SK-N-DZ (cell line): ENCODE data around the gene RAI1.

ENCODE experiments used
- DNase-seq: peaks from one replicate; pipeline ENCODE4 v3.0.0-alpha.2; 2015; ENCODE audit warnings: low spot score

The RAI1 gene

DNA sequence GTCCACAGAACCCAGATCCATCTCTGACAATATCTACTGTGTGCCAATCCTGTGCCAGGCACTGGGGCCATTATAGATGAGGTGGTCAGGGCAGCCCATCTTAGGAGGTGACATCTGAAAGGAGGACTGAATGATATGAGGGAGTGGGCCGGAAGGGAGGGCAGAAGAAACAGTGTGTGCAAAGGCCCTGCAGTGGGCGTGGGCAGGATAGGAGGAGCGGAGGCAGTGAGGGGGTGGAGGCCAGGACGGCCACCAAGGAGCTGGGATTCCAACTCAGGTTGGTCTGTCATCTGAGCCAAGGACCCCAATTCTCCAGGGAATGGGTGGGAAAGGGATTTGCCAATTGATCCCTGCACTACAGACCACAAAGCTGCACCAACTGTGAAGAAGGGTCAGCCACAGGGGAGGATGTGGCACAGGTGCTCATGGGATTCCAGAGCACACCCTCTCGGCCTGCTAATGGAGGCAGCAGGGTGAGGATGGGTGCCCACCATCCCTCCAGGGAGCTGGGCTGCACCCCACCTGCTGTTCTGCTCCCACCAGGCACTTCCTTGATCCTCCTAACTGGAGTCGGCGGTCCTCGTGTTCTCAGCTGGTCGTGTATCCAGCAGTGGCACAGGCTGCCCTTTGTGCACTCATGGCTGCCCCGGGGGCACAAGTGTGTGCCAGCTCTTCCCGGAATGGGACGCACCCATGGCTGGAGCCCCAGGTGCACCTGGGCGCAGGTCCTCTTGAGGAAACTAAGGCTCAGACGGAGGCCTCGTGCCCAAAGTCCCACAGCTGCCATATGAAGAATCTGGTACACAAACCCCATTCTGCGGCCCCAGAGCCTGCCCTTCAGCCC is 145.9 kb downstream of the RAI1 start:
- no peak for DNase-seq

DNA sequence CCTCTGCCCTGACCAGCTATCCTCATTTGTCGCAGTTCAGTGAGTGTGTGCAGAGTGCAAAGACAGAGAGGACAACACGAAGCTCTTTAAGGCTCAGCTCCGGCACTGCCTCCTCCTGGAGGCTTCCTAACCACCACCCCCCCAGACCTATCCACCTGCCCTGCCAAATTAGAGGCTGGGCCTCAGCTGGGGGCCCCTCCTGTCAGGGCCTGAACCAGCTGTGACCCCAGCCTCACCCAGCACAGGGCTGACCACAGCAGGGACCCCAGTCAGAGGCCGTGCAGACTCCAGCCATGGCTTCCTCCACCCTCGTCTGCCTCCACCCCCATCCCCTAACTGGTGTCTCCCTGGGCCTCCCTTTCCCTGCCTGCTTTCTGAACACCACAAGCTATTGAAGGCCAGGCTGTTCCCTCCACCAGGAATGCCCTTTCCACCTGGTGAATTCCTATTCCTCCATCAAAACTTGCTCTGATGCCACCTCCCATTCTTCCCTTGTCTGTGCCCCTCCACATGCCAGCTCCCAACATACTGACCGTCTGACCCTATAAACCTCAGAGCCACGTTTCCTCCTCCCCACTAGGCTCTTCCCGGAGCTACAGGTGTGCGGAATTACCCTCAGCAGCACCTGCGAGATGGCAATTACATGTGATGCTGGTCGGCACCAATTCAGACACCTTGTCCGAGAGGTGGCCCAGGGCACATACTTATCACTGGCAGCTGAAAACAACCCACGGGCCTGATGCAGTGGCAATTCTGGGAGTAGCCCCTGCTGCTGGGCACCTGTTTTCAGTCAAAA is 146.8 kb downstream of the RAI1 start:
- DNase-seq: no peak

DNA sequence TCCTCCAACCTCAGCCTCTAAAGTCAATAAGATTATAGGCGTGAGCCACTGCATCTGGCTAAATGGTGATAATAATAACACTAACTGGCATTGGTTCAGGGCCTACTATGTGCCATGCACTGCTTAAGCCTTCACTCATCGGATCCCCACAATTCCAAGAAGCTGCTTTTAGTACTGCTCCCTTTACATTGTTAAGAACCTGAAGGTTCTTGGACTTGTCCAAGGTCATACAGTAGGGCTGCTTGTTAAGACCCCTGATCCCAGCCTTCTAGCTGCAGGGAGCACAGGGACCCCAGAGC is 149.0 kb downstream of the RAI1 start:
- no peak for DNase-seq

DNA sequence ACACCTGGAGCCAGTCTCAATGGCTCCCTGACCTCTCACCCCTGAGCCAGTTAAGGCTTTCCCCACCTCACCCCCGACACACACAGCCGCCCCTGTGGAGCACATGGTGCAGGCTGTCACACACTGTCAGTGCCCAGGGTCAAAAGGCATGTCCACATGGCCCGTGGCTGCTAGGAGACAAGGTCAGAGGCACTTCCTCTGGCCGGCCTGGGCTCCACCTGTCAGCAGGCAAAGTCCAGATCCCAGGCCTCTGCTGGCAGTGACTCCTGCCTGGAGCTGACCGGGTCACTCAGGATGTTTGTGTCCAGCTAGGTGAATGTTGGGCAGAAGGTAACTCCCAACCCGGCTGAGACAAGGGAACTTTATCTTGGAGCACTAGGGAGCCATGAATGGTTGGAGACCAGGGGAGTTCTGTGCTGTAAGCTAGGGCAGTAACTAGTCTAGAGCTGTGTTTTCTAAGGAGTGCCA is 149.5 kb downstream of the RAI1 start:
- DNase-seq: no peak

DNA sequence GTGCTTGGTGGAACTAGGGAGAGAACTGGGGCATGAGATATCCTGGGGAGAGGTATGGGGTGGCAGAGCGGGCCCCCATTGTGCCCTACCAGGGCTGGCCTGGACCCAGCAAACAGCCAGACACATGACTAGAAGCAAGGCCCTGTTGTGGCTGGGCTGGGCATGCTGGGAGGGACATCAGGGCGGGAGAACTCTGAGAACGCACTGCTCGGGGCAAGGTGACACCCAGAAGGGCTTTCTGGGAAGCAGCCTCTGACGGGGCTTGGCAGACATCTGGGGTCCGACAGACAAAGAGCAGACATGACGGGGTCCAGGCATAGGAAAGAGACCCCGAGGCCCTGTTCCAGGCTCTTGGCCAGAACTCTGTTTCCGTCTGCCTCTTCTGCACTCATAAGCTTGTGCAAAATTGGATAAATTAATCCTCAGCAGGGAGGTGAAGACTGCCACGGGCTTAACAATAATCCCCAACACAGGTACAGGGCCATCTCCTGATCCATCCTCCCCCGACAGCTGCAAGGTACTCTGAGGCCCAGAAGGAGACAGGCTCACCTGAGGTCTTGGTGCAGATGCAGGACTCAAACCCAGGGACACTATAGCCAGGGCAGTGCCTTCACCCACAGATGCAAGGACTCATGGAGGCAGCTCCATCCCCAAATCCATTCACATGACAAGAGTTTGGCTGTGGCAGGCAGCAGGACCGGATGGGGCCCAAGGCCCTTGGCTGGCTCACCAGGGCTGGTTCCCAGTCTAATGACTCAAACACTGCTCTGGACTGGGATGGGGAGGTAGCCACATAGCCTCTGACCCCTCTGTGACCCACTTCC is 150.2 kb downstream of the RAI1 start:
- no peak for DNase-seq

DNA sequence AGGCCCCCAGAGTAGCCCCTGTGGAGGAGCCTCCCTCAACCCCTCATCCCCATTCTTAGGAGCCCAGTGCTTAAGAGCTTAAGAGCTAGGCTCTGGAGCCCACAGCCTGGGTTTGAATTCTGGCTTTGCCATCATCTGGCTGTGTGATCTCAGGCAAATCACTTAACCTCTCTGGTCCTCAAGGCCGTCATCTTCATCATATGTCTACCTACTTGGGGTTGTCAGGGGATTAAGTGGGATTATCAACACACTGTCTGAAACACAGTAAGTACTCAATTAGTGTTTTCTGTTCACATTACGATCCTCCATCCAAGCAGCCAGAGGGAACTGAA is 150.7 kb downstream of the RAI1 start:
- DNase-seq: no peak

DNA sequence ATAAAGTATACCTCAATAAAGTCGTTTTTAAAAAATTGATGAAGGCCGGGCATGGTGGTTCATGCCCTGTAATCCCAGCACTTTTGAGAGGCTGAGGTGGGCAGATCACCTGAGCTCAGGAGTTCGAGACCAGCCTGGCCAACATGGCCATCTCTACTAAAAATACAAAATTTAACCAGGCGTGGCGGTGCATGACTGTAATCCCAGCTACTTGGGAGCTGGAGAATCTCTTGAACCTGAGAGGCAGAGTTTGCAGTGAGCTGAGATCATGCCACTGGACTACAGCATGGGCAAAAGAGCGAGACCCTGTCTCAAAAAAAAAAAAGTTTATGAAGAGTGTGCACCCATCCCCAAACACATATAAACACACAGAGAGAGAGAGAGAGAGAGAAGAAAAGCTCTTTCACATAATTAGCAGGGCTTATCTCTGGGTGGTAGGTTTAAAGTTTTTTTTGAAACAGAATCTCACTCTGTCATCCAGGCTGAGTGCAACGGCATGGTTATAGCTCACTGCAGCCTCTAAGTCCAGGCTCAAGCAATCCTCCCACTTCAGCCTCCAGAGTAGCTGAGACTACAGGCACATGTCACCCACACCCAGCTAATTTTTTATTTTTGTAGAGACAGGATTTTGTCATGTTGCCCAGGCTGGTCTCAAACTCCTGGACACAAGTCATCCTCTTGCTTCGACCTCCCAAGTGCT is 152.6 kb downstream of the RAI1 start:
- no peak for DNase-seq

DNA sequence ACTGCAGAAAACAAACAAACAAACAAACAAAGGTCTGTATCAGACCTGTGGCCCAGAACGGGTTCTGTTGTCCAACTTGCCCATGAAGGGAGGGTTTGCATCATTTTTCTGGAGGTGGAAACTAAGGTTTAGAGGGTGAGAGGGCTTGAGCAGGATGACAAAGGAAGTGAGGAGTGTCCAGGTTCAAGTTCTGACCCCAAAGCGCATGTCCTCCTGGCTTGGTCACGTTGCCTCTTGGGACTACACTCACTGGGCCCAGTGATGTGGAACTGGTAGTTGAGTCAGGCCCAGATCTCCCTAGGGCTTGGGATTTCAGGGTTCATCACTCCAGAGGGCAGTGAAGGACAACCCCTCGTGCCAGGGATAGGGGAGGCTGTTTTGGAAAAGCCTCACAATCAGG is 153.7 kb downstream of the RAI1 start:
- DNase-seq: no peak

DNA sequence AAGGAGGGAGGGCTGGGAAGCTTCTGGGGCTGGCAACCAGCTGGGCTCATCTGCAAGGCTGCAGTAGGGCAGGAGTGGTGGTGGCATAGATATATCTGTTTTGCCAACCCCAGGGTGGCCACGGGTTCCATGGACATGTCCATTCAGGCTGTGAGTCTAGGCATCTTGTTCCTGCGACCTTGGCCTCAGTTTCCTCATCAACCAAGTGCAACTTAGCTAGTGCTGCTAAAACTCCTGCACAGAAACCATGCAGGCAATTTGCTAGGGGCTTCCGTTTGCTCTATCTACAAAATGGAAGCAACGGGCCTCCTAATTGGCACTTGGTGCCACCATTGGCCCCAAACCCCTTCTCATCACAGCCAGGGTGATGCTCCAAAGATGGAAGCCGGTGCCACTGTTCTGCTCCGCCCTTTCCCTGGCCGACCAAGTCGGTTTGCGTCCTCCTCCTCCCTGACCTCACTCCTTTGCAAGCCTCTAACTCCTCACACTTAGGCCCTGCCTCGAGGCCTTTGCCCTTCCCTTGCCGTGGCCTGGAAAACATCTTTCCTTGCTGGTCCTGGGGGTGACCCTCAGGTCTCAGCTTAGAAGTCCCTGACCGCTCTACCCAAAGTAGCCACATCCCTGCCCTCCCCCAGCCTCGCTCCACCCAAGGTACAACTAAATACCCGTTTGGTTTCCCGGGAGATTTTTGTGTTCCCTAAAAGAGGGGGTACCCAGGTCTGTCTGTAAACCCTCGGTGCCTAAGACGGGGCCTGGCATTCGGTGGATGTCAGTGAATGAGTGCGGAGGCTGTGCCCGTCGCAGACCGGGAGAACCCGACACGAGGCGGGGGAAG is 154.4 kb downstream of the RAI1 start:
- no peak for DNase-seq

DNA sequence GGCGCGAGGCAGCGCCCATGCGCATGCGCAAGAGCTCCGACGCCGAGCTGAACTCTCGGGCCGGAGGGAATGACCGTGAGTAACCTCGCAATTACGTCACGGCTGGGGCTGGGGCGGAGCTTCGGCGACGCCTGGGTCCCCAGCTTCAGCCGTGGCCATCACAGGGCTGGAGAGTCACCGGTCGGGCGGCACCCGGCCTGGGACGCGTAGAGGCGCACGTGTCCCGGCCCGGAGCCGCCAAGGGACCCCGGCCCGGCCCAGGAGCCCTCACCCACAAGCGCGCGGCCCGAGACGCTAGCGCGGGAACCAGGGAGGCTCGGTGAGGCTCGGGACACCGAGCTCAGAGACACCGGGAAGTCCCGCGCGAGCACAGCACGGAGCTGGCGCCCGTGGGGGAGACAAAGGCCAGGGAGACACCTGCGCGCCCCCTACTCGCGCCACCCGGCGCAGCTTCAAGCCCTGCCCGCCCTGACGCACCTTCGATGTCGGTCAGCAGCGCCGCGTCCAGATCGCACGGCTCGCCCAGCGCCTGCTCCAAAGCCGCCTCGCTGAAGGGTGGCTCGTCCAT is 155.1 kb downstream of the RAI1 start:
- DNase-seq: peak; percentile 98

DNA sequence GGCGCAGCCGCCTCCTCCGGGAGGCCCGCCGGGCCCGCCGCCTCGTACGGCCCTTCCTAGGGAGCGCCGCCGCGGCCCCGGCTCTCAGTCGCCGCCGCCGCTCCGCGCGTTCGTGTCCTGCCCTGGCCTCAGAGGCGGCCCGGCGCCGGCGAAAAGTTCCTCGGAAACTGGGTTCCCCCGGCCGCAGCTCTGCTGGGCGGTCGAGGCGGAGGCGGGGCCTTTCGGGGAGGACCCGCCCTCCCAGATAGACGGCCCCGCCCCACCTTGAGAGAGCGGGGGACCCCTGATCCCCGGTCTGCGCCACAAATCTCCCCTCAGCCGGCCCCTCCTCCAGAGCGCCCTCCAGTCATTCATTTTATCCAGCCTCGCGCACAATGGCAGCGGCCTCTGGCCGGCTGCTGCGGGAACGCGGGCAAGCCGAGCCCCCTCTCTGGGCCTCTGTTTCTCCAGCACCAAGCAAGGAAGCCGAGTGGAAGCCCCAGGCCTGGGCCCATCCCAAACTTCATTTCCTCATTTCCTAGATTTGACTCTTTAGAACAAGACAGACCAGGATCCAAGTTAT is 155.6 kb downstream of the RAI1 start, which contains the start of gene SREBF1:
TSS of gene SREBF1 (minus strand) at position 169 of the 562 bp plus-strand sequence. CDS start 169 bp downstream, outside the sequence.
- DNase-seq: peak; percentile 65

DNA sequence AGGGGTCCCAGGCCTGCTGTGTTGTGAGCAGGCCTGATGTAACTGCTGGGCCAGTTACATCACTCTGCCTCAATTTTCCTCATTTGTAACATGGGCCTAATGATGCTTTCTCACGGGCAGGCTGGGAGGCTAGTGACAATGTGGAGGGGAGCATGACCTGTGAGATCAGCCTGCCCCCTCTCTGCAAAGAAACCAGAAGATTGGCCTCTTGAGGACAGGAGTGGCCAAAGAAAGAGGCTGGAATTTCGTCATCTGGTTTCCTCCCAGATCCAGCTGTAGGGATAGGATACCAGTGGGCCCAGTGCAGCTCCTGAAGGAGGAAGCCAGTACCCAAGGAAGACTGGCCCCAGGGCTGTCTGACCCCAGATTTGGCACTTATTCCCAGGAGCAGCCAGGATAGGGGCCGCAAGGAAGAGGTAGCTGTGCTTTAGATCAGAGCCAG is 156.1 kb downstream of the RAI1 start:
- peak; percentile 44 for DNase-seq

DNA sequence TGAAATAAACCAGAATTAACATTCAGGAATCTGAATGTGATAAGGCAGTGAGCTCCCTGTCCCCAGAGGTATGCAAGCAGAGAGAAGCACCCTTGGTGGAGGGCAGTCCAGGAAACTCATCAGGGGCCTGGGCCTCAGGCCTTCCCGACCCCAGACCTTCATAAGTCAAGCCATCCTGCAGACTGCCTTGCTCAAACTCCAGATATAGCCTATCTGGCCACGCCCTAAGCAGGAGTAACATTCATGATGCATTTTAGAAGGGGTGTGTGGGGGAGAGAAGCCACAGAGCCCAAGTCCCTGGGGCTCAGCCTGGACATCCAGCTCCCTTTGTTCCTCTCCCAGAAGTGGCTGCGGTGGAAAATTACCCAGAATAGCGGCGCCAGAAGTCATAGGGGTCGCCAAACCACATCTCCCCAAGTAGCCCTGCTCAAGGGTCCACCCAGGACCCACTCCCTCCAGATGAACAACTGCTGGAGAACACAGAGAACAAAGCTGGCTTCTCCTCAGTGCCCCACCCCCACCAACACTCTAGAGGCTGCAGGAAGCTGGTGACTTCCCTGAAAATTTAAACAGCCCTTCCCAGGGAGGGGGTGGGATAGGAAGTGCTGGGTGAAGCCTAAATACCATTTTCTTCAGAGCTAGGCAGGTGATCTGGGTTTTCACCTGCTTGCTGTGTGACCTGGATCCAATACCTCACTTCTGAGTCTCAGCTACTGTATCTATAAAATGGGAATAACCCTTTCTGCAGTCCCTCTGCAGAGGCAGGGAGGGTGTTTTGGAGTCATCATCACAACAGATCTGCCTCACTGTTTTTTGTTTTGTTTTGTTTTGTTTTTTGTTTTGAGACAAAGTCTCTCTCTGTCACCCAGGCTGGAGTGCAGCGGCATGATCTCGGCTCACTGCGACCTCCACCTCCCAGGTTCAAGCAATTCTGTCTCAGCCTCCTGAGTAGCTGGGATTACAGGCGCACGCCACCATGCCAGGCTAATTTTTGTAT is 157.0 kb downstream of the RAI1 start:
- DNase-seq: no peak

DNA sequence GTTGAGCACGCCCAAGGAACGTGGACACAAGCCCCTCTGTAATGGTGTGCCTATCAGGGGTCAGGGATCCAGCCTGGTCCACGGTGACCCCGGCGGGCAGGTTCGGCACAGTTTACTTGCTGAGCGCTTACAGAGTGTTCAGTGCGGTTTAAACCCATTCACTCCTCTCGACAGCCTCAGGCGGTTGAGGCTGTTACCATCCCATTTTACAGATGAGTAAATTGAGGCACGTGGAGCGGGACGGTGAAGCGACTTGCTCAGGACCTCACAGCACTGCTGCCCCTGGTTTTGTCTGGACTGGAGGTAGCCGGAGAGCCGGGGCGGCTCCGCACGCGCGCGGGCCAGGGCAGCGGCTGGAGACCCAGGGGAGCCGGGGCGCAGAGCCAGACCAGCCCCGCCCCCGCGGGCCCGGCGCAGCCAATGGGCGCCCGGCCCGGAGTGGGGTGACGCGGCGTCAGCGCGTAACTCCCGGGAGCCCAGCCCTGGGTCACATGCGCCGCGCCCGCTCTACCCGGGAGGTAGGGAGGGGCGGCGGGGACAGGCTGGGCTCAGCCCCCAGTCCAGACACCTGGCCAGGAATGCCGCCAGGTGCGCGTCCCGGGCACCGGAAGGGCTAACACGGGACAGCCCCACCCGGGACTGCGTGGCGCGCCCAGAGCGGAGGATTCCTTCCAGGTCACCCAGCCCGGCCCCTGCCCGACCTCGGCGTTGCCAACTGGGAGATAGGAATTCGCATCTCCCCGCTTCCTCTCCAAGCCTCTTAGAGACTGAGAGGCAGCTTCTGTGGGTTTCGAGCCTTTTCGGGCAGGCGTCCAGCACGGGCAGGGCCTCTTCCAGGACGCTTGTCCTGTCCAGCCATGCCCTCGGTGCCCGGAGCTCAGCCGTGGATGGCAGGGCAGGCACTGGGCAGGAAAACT is 158.8 kb downstream of the RAI1 start:
- DNase-seq: peak; percentile 85

DNA sequence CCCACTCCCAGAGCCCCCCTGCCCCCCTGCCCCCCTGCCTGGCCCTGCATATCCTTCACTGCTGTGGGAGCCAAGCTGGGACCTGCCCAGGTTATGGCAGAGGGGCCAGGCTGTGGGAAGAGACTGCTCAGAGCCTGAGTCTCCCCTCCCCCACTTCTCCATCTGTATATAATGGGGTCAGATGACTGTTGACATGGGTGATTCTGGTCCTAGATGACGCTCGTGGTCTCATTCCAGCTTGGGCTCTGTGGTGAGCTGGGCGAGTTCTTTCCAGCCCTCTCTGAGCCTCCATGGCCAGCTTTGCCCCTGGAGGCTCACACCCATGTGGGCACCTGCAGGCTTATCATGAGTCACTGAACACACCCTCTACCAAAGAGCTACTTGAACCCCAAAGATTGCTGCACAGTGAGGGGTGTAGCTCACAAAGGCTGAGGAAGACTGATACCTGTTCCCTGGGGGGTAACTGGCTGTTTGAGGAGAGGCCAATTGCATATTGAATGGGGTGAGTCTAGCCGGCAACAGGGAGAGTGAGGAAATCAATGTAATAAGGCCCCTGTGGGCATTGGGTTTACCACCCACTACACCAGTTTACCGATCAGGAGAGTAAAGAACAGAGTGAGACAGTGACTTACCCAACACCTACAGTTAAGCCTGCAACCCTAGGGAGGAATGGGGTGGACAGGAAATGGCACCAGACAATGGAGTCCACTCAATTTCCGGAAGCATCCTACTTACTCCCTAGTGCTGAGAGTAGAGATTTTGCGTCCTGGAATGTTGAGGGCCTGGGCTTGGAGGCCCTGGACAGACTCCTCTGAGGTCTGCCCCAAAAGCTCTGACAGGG is 159.7 kb downstream of the RAI1 start:
- no peak for DNase-seq

DNA sequence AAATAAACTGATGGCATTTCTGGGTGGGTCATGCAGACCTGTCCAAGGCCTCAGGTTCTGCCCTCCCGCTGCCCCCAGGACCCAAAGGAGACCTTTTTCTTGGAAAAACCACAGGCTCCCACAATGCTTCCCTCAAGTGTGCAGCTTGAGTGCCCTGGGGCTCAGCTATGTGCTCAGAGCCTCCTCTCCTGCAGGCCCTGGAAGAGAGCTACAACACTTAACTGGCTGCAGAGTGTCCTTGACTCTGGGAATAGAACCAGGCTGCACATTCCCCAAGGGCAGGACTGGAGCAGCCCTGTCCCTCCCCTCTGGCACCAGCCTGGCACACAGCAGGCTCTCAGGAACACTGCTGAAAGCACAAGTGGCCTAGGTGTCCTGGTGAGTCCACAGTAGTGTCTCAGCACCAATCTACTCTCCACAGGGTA is 160.4 kb downstream of the RAI1 start:
- DNase-seq: no peak
